GM18499 (cell line): ENCODE measurements around the gene C8G.

Experiments
- ATAC-seq: cut with Tn5 transposase; IDR thresholded peaks from one replicate; pipeline ENCODE4 v1.9.1; 2021; ENCODE audit warnings: moderate number of reproducible peaks; ENCODE audit not compliant: insufficient read depth, unreplicated experiment

The C8G gene

DNA sequence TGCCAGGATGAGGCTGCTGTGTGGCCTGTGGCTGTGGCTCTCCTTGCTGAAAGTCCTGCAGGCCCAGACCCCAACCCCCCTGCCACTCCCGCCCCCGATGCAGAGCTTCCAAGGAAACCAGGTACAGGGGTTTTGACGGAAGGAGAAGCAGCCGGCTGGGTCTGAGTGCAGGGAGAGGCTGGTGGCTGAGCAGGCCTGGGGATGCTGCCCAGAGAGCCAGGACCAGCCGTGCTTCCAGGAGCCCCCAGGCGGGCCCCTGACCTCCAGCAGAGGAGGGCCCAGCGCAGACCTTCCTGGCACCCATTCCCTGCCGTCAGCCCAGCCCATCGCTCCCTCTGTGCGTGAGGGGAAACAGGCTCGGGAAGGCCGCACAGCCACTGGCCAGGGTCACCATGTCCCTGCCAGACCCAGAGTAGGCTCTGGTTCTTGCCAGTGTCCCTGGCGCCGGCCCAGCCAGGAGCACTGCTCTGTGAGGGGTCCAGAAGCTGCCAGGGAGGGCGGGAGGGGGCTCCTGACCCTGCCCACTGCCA is 7.3 kb downstream of the C8G start:
- ATAC-seq = no peak

DNA sequence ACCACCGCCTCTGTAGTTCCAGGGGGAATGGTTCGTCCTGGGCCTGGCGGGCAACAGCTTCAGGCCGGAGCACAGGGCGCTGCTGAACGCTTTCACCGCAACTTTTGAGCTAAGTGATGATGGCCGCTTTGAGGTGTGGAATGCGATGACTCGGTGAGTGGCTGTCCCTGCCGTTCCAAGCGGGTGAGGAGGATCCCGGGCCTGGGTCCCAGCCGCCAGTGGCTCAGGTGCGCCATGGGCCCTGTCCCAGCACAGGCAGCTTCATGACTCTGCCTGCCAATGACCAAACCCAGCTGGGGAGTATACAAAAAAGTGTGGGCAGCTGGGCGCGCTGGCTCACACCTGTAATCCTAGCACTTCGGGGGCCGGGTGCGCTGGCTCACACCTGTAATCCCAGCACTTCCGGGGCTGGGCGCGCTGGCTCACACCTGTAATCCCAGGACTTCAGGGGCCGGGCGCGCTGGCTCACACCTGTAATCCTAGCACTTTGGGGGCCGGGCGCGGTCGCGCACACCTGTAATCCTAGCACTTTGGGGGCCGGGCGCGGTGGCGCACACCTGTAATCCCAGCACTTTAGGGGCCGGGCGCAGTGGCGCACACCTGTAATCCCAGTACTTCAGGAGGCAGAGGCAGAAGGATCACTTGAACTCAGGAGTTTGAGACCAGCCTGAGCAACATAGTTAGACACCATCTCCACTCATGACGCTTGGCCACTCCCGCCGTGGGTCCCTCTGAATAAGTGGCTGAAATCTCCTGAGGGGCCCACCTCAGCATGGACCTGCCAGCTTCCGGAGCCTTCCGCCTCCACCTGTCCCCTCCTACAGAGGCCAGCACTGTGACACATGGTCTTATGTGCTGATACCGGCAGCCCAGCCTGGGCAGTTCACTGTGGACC is 8.1 kb downstream of the C8G start:
- ATAC-seq = no peak

DNA sequence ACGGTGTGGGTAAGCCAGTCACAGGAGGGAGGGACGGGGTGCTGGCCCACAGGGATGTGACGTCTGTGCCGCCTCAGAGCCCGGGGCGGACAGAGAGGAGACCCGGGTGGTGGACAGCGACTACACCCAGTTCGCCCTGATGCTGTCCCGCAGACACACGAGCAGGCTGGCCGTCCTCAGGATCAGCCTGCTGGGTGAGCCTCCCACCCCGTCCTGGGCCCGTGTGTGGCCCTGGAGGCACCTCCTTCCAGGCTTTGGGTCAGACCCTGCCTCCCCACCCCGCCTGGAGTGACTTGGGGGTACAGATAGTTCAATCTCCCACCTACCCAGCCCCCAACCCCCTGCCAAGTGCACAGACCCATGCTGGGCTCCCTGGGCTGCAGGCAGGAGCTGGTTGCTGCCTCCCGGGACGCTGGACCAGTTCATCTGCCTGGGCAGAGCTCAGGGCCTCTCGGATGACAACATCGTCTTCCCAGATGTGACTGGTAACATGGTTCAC is 8.8 kb downstream of the C8G start:
- no peak for ATAC-seq

DNA sequence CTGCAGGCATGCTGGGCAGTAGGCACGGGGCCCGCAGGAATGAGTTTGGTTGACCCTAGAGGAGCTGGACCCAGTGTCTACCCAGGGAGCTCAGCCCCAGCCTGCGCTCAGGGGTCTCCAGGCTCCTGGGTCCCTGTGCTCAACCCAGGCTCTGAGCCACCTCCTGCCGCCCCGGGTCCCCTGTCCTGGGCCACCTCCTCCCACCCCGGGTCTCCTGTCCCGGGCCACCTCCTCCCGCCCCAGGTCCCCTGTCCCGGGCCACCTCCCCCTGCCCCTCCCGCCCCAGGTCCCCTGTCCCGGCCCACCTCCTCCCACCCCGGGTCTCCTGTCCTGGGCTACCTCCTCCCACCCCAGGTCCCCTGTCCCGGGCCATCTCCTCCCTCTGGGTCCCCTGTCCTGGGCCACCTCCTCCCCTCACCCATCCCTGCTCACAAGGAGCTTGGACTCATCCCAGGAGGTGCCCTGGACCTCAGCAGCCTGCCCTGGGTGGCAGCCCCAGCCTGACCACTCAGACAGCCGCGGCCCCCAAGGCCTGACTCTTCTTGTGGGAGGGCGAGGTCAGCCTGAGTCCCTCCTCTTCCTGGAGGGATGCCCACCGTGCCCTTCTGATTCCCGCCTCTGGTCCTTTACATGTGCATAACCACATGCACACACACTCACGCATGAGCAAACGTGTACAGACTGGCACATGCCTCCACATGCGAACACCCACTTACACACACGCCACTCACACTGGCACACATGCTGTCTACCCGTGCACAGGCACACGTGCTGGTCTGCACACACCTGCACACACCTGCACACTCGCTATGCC is 9.4 kb downstream of the C8G start:
- no peak for ATAC-seq

DNA sequence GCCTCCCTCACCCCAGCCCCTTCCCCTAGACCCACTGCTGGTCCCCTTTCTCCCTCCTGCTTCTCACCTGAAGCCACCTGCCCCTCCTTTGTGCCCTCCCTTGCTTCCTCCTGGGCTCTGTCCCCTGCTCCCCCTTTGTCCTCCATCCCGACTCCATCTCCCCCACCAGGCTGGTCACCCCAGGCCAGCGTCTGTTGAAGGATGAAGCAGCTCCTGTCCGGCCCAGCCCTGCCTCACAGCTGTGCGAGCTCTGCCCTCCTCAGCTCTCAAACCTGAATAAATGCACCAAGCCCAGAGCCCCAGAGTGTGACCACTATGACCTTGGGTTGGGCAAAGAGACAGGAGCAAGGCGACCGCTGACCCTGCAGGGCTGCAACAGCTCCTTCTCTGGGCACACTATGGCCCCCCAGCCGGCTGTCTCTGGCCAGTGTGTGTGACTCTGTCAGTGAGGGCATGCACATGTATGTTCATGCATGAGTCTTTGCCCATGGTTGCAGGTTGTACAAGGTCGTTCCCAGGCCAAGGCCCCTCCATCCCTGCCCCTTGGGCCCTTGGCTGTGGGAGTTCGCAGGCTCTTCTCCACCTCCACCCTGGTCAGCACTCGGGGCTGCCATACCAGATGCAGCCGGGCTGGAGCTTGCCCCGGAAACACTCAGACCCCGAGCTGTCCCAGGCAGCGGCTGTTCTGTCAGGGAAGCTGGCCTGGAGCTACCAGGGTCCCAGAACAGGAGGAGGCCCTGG is 10.3 kb downstream of the C8G start:
- no peak for ATAC-seq

DNA sequence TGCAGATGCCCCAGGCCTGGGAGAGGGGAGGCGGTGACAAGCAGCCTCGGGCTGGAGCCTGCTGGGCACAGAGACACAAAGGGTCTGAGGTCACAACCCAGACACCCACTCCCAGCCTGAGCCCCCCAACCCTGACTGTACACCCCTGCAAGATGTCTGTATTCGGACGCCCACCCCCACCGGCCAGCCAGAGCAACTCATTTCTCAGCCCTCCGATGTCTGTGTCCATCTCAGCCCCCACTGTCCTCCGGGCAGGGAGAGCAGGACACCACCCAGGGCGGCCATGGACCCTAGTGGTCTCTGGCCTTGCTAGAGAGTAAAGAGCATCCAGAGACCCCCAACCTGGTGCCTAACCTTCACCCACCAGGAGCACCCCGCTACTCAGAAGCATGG is 10.9 kb downstream of the C8G start:
- ATAC-seq = no peak

DNA sequence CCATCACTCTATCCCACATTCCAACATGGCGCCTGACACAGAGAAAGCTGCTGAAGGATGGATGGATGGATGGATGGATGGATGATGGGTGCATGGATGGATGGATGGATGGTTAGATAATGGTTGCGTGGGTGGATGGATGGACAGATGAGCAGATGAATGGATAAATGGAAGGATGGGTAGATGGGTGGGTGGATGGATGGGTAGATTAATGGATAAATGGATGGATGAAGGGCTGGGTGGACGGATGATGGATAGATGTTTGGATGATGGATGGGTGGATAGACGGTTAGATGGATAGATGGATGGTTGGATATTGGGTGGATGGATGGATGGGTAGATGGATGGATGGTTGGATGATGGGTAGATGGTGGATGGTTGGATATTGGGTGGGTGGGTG is 11.6 kb downstream of the C8G start:
- ATAC-seq = no peak

DNA sequence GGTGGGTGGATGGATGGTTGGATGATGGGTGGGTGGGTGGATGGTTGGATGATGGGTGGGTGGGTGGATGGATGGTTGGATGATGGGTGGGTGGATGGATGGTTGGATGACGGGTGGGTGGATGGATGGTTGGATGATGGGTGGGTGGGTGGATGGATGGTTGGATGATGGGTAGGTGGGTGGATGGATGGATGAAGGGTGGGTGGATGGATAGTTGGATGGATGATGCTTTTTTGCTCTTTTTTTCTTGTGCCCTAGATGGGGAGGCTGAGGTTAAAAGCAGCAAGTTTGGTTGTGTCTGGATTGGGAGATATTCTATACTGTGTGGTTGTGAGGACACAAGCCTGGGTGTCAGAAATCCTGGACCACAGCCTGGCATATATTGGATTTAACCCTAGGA is 12.4 kb downstream of the C8G start:
- ATAC-seq = no peak

DNA sequence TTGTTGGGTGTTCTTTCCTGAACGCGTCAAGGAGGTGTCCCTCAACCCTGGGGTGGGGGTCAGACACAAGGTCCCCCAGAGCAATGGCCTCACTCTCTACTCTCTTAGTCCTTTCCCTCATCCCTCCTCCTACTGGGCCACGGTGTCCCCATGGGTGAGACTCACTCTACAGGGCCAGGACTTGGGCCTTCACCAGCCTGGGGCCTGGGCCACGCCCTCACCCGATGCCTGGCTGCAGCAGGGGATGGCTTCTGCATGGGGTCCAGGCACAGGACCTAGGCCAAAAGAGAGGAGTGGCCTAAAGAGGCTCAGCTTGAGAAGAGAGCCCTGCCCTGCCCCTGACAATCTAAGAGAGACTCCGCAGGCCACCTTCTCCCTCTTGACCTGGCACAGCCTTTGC is 12.9 kb downstream of the C8G start:
- no peak for ATAC-seq

DNA sequence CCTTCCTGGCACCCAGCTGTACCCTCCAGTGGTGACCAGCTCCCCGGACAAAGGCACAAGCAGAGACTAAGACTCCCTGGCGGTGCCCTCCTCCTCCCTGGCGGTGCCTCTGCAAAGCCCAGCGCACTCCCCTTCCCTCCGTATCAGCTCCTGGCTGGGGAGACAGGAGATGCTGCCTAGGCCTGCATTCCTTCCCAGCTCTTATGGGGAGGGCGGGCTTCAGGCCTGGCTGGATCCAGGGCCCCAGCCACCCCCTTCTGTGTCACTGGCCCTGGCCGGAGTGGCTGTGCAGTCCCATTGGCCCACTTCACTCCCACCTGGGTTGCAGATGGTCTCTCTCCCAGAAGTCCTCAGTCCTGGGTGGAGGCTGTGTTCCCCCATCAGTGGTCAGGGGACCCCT is 13.4 kb downstream of the C8G start:
- no peak for ATAC-seq

DNA sequence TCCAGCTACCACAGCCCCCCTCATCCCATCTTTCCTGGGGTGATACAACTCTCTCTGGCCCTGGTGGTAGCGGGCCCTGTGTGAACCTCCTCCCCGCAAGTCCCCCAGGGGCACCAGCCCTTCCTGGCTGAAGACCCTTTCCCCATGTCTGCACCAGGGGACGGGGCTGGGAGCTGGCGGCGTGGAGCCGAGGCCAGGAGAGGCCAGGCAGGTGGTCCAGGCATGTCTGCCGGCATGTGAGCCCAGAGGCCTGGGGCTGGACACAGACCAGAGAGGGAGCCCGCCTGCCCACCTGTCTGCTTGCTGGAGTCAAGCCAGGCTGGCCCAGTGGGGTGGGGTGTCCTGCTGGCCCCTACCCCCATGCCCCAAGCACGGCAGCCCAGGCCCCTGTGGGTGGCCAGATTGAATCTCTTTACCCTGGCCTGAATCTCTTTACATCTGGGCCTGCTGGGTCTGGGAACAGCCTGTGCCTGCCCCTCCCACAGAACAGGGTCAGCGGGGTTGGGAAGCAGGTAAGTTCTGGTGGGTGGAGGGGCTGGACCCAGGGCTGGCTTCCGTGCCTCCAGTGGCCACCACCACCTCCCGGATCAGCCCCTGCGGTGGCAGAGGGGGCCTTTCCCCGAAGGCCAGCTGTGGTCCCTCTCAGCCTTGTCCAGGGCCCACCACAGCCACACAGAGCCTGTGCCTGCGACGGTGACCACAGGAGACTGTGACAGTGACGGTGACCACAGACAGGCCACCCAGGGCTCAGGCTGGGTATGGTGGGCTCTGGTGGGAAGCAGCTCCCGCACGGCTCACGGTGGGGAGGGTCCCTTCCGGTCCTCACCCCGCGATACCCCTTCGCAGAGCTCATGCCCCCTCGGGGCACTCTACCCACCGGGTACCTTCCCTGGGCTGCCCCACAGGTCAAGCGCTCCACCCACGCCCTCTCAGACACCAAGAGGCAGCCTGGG is 14.1 kb downstream of the C8G start:
- ATAC-seq = no peak

DNA sequence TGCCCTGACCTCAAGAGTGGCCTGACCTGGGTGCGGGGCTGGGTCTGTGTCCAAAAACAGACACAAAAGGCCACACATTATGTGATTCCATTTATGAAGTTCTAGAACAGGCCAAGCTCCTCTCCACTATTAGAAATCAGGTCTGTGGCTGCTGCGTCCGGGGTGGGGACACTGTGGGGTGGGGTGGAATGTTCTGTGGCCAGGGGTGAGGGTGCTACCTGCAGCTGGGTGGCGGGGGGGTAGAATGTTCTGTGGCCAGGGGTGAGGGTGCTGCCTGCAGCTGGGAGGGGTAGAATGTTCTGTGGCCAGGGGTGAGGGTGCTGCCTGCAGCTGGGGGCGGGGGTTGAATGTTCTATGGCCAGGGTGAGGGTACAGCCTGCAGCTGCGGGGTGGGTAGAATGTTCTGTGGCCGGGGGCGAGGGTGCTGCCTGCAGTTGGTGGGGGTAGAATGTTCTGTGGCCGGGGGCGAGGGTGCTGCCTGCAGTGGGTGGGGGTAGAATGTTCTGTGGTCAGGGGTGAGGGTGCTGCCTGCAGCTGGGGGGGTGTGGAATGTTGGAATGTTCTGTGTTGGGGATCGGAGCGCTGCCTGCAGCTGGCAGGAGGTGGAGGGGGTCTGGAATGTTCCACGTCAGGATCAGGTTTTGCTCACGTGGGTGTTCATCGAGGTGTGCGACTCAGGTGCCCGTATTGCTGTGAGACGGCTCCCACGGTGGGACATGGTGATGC is 15.3 kb downstream of the C8G start:
- no peak for ATAC-seq

DNA sequence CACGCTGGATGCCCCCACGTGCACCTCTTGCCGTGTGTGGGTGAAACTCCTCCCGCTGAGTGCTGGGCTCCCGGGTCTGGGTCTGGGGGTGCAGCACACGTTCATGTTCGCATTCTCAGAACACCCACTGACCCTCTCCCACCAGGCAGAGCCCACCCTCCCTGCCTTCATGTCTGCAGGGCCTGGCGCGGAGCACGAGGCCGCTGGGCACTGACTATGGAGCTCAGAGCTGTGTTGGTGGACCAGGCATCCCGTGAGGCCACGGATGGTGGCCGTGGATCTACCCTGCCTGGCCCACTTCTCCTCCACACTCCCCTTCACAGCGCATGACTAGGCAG is 15.9 kb downstream of the C8G start:
- no peak for ATAC-seq

DNA sequence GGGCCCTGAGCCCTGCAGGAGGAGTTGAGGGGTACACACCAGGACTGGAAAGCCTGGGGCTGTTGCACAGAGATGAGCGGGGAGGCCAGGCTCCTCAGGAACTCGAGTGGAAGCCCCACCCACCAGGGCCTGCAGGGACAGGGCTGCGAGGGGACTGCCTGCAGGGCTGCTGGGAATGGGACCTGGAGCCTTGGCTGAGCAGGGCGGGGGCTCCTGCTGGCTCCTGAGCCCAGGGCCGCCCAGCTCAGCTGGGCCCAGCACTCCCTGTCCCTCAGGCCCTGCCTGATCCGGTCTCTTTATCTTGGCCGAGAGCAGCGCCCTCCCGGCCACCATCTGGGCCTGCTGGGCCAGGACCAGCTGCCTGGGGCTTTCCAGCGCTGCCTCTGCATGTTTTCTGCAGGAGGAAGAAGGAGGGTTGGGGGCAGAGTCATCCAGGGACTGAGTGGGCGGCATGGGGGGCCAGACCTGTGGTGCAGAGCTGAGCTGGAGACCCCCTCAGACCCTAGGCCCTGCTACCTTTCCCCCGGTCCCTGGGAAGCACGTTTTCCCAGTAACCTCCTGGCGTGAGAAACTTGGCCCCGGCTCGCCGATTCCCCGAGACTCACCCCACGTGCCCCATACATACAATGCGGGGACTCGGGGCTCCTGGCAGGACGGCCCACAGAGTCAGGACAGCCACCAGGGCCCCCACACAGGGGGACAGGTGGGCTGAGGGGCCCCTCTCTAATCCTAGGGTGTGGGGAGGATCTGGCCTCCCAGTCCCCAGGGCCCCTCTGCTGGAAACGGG is 16.4 kb downstream of the C8G start:
- ATAC-seq = no peak

DNA sequence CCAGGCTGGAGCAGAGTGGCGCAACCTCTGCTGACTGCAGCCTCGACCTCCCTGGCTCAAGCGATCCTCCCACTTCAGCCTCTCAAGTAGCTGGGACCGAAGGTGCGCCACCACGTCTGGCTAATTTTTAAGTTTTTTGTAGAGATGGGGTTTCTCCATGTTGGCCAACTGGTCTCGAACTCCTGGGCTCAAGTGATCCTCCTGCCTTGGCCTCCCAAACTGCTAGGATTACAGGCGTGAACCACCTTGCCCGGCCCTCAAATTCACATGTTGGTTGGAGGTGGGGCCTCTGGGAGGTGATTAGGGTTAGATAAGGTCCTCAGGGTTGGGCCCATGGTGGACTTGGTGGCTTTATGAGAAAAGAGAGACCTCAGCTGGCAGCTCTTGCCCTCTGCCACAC is 17.1 kb downstream of the C8G start:
- no peak for ATAC-seq

DNA sequence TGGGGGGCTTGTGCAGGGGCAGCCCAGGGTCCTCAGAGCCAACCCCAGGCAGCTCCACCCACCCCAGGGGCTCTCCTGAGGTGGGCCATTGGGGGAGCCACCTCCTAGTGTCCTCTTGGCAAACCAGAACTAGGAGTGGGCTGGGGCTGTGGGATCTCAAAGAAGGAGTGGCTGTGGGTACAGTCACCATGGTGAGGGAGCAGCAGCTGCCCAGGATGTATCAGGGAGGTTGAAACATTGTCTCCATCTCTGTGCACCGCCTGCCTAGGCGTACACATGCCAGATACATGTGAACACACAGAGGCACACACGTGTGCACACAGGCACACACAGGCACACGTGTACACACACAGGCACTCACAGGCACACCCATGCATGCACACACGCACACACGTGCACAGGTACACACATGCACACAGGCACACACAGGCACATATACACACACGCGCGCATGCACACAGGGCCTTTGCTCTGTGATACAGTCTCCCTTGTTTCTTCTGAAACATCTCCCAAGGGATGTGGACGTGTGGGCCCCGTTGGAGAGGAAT is 17.7 kb downstream of the C8G start:
- no peak for ATAC-seq

DNA sequence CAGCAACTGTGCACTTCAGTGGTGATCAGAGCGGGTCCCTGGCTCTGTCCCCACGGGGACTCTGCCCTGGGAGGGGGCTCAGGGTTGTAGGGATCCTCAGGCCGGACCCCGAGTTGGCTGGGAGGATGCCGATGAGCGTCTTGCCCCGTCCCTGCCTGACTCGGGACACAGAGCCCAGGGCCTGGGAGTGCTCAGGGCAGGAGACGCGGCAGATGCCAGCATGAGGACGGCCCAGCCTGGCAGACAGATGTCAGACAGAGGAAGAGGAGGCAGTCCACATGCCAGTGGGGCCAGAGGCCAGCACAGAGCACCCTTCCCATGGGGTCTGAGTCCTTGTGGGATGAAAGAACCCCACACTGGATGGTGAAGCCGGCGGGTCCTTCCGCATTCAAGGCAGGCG is 18.3 kb downstream of the C8G start:
- ATAC-seq = no peak

DNA sequence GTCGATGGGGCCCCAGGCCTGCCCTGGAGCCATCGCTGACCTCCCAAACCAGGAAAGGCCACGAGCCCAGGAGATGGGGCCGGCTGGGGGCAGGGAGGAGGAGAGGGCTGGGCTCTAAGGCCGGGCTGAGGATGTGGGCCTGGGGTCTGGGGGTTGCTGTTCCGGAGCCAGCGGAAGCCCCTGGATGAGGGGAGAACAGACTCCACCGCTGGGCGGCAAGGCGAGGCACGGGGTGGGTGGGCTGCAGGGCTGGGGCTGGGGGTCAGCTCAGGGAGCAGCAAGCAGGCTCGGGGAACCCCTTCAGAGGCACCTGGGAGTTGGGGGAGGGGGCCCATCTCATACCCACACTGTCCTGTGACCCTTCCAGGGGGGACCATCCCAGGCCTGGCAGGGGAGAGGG is 18.7 kb downstream of the C8G start:
- no peak for ATAC-seq
